Gastrocnemius medialis (tissue), 4 donors: Measurements from ENCODE around the gene SHISAL1.

Source experiments
- CTCF ChIP-seq, 5 experiments: fragments of 450-650 bp in 3 of 5; fragments of 200-600 bp in 2 of 5; sonication (generic) in 2 of 5; IDR thresholded peaks in 4 of 5; conservative IDR thresholded peaks in 1 of 5; 1 replicate in 4 of 5; 2 replicates in 1 of 5; pipeline ENCODE4 v1.5.1; 2016 to 2019; ENCODE audit warnings: antibody characterized with exemption in 5 of 5, mild to moderate bottlenecking in 3 of 5, moderate library complexity in 3 of 5
- POLR2A ChIP-seq, 2 donors: fragments of 450-650 bp; IDR thresholded peaks; one replicate each; pipeline ENCODE4 v1.6.1; 2017; ENCODE audit warnings: antibody characterized with exemption in 2 of 2, mild to moderate bottlenecking in 2 of 2, moderate library complexity in 2 of 2

GRCh38 chr22:44196241-44196640, 116.5 kb downstream of the SHISAL1 start:
- TF ChIP-seq CTCF (IDR thresholded peaks at IDR 0.05 in 4 of 5, conservative IDR thresholded peaks at IDR 0.05 in 1 of 5) (no peak), POLR2A (IDR thresholded peaks at IDR 0.05) (no peak)
